ENCODE measurements around the gene AP1B1. TPM values are rescaled to one million over a fixed set of nuclear protein-coding genes. Genes with fewer than 3 reads are reported as not detected.

The AP1B1 gene
- total and polyA plus RNA-seq, 4 experiments from 2014 or later = 9.1 to 42.7 (median 30.7) TPM

GRCh38 chr22:29320546-29320945 is 67.8 kb downstream of the AP1B1 start:
- Histone ChIP-seq H3K27ac (ENCODE audit: low read depth, low read length) (no peak overlapping the region), H3K4me1 (ENCODE audit: insufficient read depth, low read length) (no peaks in the 10 kb centered on the region), H3K4me3 (ENCODE audit: low read length in 2 of 2) (no peak overlapping the region), H3K27me3 (ENCODE audit: insufficient read depth, low read length) (peaks cover 6% of the 10 kb centered on the region), H3K9me3 (ENCODE audit: control insufficient read depth in 1 of 2, low read length in 2 of 2) (no peaks in the 10 kb centered on the region), H3K36me3 (ENCODE audit: insufficient read depth, low read length) (no peaks in the 10 kb centered on the region)
- CTCF ChIA-PET (ENCODE audit: partially characterized antibody) = interaction anchor here (0.6 kb wide), 1 partner anchor 76 kb away, joined by 3 read pairs; no protein-coding TSS in a partner anchor
- H3K4me1 Mint-ChIP-seq = peaks cover 0 to 11% (median 2%) of the 10 kb centered on the region in 4 donors
- POLR2A ChIA-PET (ENCODE audit: partially characterized antibody) = no interaction called here
- H3K4me3 Mint-ChIP-seq = no peak overlapping the region
- no peak overlapping the region for H3K27ac Mint-ChIP-seq
- no peak for DNase-seq
- H3K36me3 Mint-ChIP-seq = no peaks in the 10 kb centered on the region
- peaks cover 0 to 4% (median 0%) of the 10 kb centered on the region in 8 donors for H3K9me3 Mint-ChIP-seq
- H3K27me3 Mint-ChIP-seq = peaks cover 4 to 5% of the 10 kb centered on the region in 2 donors
- intact Hi-C loops (cut with micrococcal nuclease) = no loop called here

DNA sequence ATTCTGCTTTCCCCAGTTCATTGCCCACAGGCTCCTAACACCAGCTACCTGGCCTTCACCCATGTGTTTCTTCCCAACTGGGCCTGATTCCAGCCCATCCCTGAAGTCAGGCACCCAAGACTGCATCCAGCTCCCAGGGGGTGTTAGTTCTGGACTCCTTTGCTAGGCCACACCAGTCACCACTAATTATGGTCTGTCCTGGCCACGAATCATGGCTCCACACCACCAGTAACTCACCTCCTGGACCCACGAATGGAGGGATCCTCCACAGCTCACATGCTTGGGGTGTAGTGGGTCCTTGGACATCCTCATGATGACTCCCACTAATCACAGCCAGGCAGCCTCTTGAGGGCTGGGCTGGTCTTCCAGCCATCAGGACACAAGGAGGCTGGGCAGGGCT is 69.3 kb downstream of the AP1B1 start:
- Histone ChIP-seq H3K27ac (ENCODE audit: low read depth, low read length) (no peak overlapping the region), H3K4me1 (ENCODE audit: insufficient read depth, low read length) (peaks cover 9% of the 10 kb centered on the region), H3K4me3 (ENCODE audit: low read length in 2 of 2) (no peak overlapping the region), H3K27me3 (ENCODE audit: insufficient read depth, low read length) (peaks cover 15% of the 10 kb centered on the region), H3K36me3 (ENCODE audit: insufficient read depth, low read length) (no peaks in the 10 kb centered on the region), H3K9me3 (ENCODE audit: control insufficient read depth in 1 of 2, low read length in 2 of 2) (no peaks in the 10 kb centered on the region)
- Mint-ChIP-seq H3K4me3 (no peak overlapping the region), H3K4me1 (peaks cover 5 to 18% (median 8%) of the 10 kb centered on the region in 4 donors), H3K27me3 (peaks cover 11 to 12% of the 10 kb centered on the region in 2 donors), H3K9me3 (peaks cover 0 to 6% (median 0%) of the 10 kb centered on the region in 8 donors), H3K27ac (no peak overlapping the region), H3K36me3 (no peaks in the 10 kb centered on the region)
- CTCF ChIA-PET (ENCODE audit: partially characterized antibody) = no interaction called here
- DNase-seq = no peak
- intact Hi-C loops (cut with micrococcal nuclease) = no loop called here
- POLR2A ChIA-PET (ENCODE audit: partially characterized antibody) = no interaction called here

GRCh38 chr22:29317827-29318454 is 70.4 kb downstream of the AP1B1 start:
- Mint-ChIP-seq H3K9me3 (peaks cover 0 to 6% (median 0%) of the 10 kb centered on the region in 8 donors), H3K27ac (no peak overlapping the region), H3K4me3 (no peak overlapping the region), H3K27me3 (peaks cover 21 to 23% of the 10 kb centered on the region in 2 donors), H3K36me3 (no peaks in the 10 kb centered on the region), H3K4me1 (peaks cover 9 to 29% (median 13%) of the 10 kb centered on the region in 4 donors)
- no peak overlapping the region for H3K27ac ChIP-seq (ENCODE audit: low read depth, low read length)
- DNase-seq = no peak
- ChIA-PET CTCF (ENCODE audit: partially characterized antibody) (no interaction called here), POLR2A (ENCODE audit: partially characterized antibody) (no interaction called here)
- peaks cover 13% of the 10 kb centered on the region for H3K4me1 ChIP-seq (ENCODE audit: insufficient read depth, low read length)
- no peaks in the 10 kb centered on the region for H3K36me3 ChIP-seq (ENCODE audit: insufficient read depth, low read length)
- H3K27me3 ChIP-seq (ENCODE audit: insufficient read depth, low read length) = peaks cover 24% of the 10 kb centered on the region
- intact Hi-C loops (cut with micrococcal nuclease) = no loop called here
- H3K4me3 ChIP-seq (ENCODE audit: low read length in 2 of 2) = no peak overlapping the region
- no peaks in the 10 kb centered on the region for H3K9me3 ChIP-seq (ENCODE audit: control insufficient read depth in 1 of 2, low read length in 2 of 2)

DNA sequence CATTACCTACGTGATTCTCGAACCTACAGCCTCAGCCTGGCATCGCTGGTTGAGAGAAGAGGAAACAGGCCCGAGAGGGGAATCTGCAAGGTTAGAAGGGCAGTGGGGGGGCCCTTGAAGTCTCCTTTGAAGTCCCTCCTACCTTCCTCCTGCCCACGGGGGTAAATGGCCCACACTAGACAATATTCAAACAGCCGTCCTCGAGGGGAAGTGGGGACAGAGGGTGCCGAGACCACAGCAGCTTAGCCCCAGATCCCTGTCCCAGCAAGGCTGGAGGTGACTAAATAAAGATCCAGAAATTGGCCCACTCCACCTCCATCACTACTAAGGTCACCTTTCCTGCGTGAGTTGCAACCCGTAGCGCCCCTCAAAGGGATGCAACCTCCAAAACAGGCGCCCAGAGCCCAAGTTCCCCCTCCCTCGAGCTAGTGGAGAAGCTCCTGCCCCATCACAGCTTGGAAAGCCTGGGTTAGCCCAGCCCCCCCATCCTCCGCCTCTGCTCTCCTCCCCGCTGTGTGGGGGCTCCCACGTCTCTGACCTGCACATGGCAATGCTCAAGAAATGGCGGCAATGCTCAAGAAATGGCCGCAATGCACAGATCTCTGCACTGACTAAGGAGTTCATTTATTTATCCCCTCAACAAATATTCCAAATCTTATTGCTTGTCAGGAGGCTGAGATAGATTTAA is 72.1 kb downstream of the AP1B1 start:
- Histone ChIP-seq H3K9me3 (ENCODE audit: control insufficient read depth in 1 of 2, low read length in 2 of 2) (no peaks in the 10 kb centered on the region), H3K27ac (ENCODE audit: low read depth, low read length) (no peak overlapping the region), H3K36me3 (ENCODE audit: insufficient read depth, low read length) (no peaks in the 10 kb centered on the region), H3K4me1 (ENCODE audit: insufficient read depth, low read length) (peaks cover 13% of the 10 kb centered on the region), H3K27me3 (ENCODE audit: insufficient read depth, low read length) (peaks cover 26% of the 10 kb centered on the region), H3K4me3 (ENCODE audit: low read length in 2 of 2) (no peak overlapping the region)
- no peaks in the 10 kb centered on the region for H3K36me3 Mint-ChIP-seq
- DNase-seq = no peak
- H3K27ac Mint-ChIP-seq = peak overlapping the region in 1 of 7 donors; percentile 45
- intact Hi-C loops (cut with micrococcal nuclease) = no loop called here
- ChIA-PET POLR2A (ENCODE audit: partially characterized antibody) (no interaction called here), CTCF (ENCODE audit: partially characterized antibody) (no interaction called here)
- peaks cover 9 to 37% (median 13%) of the 10 kb centered on the region in 4 donors for H3K4me1 Mint-ChIP-seq
- peaks cover 27 to 31% of the 10 kb centered on the region in 2 donors for H3K27me3 Mint-ChIP-seq
- H3K9me3 Mint-ChIP-seq = peaks cover 0 to 6% (median 0%) of the 10 kb centered on the region in 8 donors
- H3K4me3 Mint-ChIP-seq = peak overlapping the region in 4 of 8 donors; percentile 11 to 60 (median 52)

GRCh38 chr22:29315286-29316140 is 72.9 kb downstream of the AP1B1 start, which contains the start of gene RASL10A:
Gene RASL10A, minus strand, starts transcription at chr22:29315697. Its CDS starts 451 bp downstream, at chr22:29315246.
- Mint-ChIP-seq H3K9me3 (peaks cover 0 to 6% (median 0%) of the 10 kb centered on the region in 8 donors), H3K27me3 (peaks cover 29 to 33% of the 10 kb centered on the region in 2 donors)

DNA sequence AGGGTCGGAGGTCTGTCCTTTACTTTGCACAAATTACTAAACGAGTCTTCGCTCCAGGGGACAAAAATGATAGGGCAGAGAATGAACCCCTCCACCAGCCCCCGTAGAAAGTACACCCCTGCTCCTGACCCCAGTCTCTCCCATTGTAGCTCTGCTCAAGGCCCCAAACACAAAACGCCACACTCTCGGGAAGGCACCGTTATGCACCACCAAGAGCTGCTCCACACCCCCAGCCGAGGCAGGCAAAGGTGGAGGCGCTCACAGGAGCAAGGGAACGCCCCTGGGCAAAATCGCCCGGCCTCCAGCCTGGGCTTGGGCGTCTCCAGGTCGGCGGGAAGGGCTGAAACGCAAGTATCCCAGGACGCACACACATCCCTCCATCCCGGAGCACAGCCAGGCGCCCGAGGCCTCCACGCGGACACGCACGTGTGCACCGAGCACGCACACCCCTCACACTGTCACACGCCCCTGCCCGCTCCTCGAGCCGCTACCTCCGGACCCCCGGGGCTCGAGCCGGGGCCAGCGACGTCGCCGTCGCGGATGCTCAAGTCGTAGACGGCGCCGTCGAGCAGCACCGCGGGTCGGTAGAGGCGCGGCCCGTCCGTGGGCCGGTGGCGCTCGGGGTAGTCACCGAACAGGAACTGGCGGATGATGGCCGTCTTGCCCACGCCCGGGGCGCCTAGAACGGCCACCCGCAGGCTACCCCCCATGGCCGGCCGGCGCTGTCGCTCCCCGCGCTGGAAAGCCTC is 73.7 kb downstream of the AP1B1 start:
- Mint-ChIP-seq H3K27ac (peak overlapping the region in 2 of 7 donors; percentile 3 to 71), H3K9me3 (peaks cover 0 to 6% (median 0%) of the 10 kb centered on the region in 8 donors), H3K4me3 (peak overlapping the region; percentile 31 to 75 (median 61)), H3K4me1 (peaks cover 10 to 37% (median 15%) of the 10 kb centered on the region in 4 donors), H3K36me3 (no peaks in the 10 kb centered on the region), H3K27me3 (peaks cover 29 to 33% of the 10 kb centered on the region in 2 donors)
- Histone ChIP-seq H3K4me3 (ENCODE audit: low read length in 2 of 2) (no peak overlapping the region), H3K9me3 (ENCODE audit: control insufficient read depth in 1 of 2, low read length in 2 of 2) (no peaks in the 10 kb centered on the region), H3K27ac (ENCODE audit: low read depth, low read length) (no peak overlapping the region), H3K36me3 (ENCODE audit: insufficient read depth, low read length) (no peaks in the 10 kb centered on the region), H3K27me3 (ENCODE audit: insufficient read depth, low read length) (peaks cover 26% of the 10 kb centered on the region), H3K4me1 (ENCODE audit: insufficient read depth, low read length) (peaks cover 19% of the 10 kb centered on the region)
- intact Hi-C loops (cut with micrococcal nuclease) = no loop called here
- CTCF ChIA-PET (ENCODE audit: partially characterized antibody) = no interaction called here
- no peak for DNase-seq
- POLR2A ChIA-PET (ENCODE audit: partially characterized antibody) = no interaction called here

More at GRCh38 chr22:29315286-29316140, 72.9 kb downstream of the AP1B1 start, which contains the start of gene RASL10A:
- CTCF ChIA-PET (ENCODE audit: partially characterized antibody) = no interaction called here
- peaks cover 26% of the 10 kb centered on the region for H3K27me3 ChIP-seq (ENCODE audit: insufficient read depth, low read length)
- DNase-seq = no peak
- Mint-ChIP-seq H3K27ac (peak within 1 kb of the TSS in 2 of 7 donors; percentile 3 to 45), H3K4me3 (peak within 1 kb of the TSS; percentile 31 to 75 (median 61)), H3K36me3 (no peaks in the 10 kb centered on the region), H3K4me1 (peaks cover 10 to 37% (median 15%) of the 10 kb centered on the region in 4 donors)
- no peaks in the 10 kb centered on the region for H3K9me3 ChIP-seq (ENCODE audit: control insufficient read depth in 1 of 2, low read length in 2 of 2)
- intact Hi-C loops (cut with micrococcal nuclease) = no loop called here
- H3K27ac ChIP-seq (ENCODE audit: low read depth, low read length) = no peak within 1 kb of the TSS
- no peaks in the 10 kb centered on the region for H3K36me3 ChIP-seq (ENCODE audit: insufficient read depth, low read length)
- H3K4me1 ChIP-seq (ENCODE audit: insufficient read depth, low read length) = peaks cover 19% of the 10 kb centered on the region
- POLR2A ChIA-PET (ENCODE audit: partially characterized antibody) = no interaction called here
- no peak within 1 kb of the TSS for H3K4me3 ChIP-seq (ENCODE audit: low read length in 2 of 2)

Measured in CD4-positive, alpha-beta memory T cell (primary cell).